IMR-90 (cell line): ENCODE results near the gene DPH7.

Experiments used
- CEBPB ChIP-seq: IDR thresholded peaks from 2 replicates; pipeline ENCODE4 v1.6.1; 2012; ENCODE audit warnings: low read depth, low read length, improper control_type of control experiment
- MAFK ChIP-seq: IDR thresholded peaks from 2 replicates; pipeline ENCODE4 v1.6.1; 2012; ENCODE audit warnings: low read depth, low read length, improper control_type of control experiment
- MAZ ChIP-seq: IDR thresholded peaks from 2 replicates; pipeline ENCODE4 v1.6.1; 2012; ENCODE audit warnings: low read depth, mild to moderate bottlenecking, low read length, improper control_type of control experiment, moderate library complexity, borderline replicate concordance
- MXI1 ChIP-seq: IDR thresholded peaks from 2 replicates; pipeline ENCODE4 v1.6.1; 2012; ENCODE audit warnings: low read depth, mild to moderate bottlenecking, low read length, moderate library complexity, borderline replicate concordance
- POLR2A ChIP-seq: IDR thresholded peaks from 2 replicates; pipeline ENCODE4 v1.6.1; 2012; ENCODE audit warnings: mild to moderate bottlenecking, low read depth, low read length
- RAD21 ChIP-seq: IDR thresholded peaks from 2 replicates; pipeline ENCODE4 v1.6.1; 2012; ENCODE audit warnings: low read length, improper control_type of control experiment
- RCOR1 ChIP-seq: IDR thresholded peaks from 2 replicates; pipeline ENCODE4 v1.6.1; 2012; ENCODE audit warnings: mild to moderate bottlenecking, low read length, improper control_type of control experiment; ENCODE audit not compliant: insufficient replicate concordance
- TF ChIP-seq, protein P1 (sequence below): conservative IDR thresholded peaks from 2 replicates; pipeline ENCODE4 v1.5.1; 2012; ENCODE audit warnings: mild to moderate bottlenecking, low read depth, low read length, improper control_type of control experiment

DNA sequence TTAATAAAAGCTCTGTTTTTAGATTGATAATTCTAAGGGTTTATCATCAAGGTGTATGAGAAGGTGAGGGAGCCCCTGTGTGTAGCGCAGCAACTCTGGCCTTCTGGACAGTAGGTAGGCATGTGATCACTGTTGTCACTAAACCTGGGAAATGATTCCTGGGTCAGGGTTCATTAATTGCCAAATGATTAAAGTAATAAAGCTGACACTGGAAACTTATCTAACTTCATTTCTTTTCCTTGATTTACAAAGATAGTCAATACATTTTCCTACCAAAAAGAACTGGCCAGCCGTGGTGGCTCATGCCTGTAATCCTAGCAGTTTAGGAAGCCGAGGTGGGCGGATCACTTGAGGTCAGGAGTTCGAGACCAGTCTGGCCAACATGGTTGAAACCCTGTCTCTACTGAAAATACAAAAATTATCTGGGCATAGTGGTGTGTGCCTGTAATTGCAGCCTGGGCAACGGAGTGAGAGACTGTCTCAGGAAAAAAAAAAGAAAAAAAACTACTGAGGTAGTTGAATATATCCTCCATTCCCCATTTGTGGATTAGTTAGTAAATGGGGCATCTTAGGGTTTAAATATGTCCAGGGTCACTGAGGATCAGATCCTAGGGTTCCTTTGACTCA is 42.5 kb upstream of the DPH7 start:
- TF ChIP-seq, protein P1, sequence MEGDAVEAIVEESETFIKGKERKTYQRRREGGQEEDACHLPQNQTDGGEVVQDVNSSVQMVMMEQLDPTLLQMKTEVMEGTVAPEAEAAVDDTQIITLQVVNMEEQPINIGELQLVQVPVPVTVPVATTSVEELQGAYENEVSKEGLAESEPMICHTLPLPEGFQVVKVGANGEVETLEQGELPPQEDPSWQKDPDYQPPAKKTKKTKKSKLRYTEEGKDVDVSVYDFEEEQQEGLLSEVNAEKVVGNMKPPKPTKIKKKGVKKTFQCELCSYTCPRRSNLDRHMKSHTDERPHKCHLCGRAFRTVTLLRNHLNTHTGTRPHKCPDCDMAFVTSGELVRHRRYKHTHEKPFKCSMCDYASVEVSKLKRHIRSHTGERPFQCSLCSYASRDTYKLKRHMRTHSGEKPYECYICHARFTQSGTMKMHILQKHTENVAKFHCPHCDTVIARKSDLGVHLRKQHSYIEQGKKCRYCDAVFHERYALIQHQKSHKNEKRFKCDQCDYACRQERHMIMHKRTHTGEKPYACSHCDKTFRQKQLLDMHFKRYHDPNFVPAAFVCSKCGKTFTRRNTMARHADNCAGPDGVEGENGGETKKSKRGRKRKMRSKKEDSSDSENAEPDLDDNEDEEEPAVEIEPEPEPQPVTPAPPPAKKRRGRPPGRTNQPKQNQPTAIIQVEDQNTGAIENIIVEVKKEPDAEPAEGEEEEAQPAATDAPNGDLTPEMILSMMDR: peak; percentile 38
- no peak for TF ChIP-seq MAZ
- TF ChIP-seq POLR2A: no peak
- peak; percentile 11; the same call in 1 of the 2 replicates for TF ChIP-seq RAD21
- no peak for TF ChIP-seq MAFK
- TF ChIP-seq CEBPB: no peak
- no peak for TF ChIP-seq MXI1
- TF ChIP-seq RCOR1: no peak
